Measurements from ENCODE around the gene PFDN6. TPM values are rescaled to one million over a fixed set of nuclear protein-coding genes. Genes with fewer than 3 reads are reported as not detected.

The PFDN6 gene
- total RNA-seq, 4 donors from 2014 or later, result 13.6 to 33.5 (median 21.6) TPM

- H3K4me3 ChIP-seq, result no peak overlapping the region
- intact Hi-C loops (cut with DNase I; ENCODE audit: low total_unique reads), result no loop called here
- no peak for DNase-seq
- H3K4me1 ChIP-seq, result peaks cover 6 to 16% of the 10 kb centered on the region in 2 donors
- TF ChIP-seq CTCF (IDR thresholded peaks at IDR 0.05) (no peak), POLR2A (IDR thresholded peaks at IDR 0.05) (no peak)
- no peaks in the 10 kb centered on the region for H3K36me3 ChIP-seq
- no peaks in the 10 kb centered on the region for H3K9me3 ChIP-seq
- no peaks in the 10 kb centered on the region for H3K27me3 ChIP-seq
- peak overlapping the region; percentile 89 to 90 for H3K27ac ChIP-seq
Measured at GRCh38 chr6:33319939-33320314, 30.5 kb downstream of the PFDN6 start.

- Histone ChIP-seq H3K4me3 (no peak overlapping the region), H3K36me3 (no peaks in the 10 kb centered on the region), H3K4me1 (peaks cover 6 to 16% of the 10 kb centered on the region in 2 donors), H3K27ac (peak overlapping the region; percentile 89 to 90), H3K9me3 (no peaks in the 10 kb centered on the region), H3K27me3 (no peaks in the 10 kb centered on the region)
- peak; percentile 86 for DNase-seq
- TF ChIP-seq POLR2A (IDR thresholded peaks at IDR 0.05), result no peak
- no peak for TF ChIP-seq CTCF (IDR thresholded peaks at IDR 0.05)
- intact Hi-C loops (cut with DNase I; ENCODE audit: low total_unique reads), result no loop called here
Measured at GRCh38 chr6:33320315-33321181, 31.1 kb downstream of the PFDN6 start.

GRCh38 chr6:33321227-33321626 lies 31.8 kb downstream of the PFDN6 start:
- Histone ChIP-seq H3K27me3 (no peaks in the 10 kb centered on the region), H3K36me3 (no peaks in the 10 kb centered on the region), H3K4me3 (no peak overlapping the region), H3K27ac (peak overlapping the region; percentile 89 to 90), H3K4me1 (peaks cover 6 to 16% of the 10 kb centered on the region in 2 donors), H3K9me3 (no peaks in the 10 kb centered on the region)
- intact Hi-C loops (cut with DNase I; ENCODE audit: low total_unique reads), result no loop called here
- TF ChIP-seq POLR2A (IDR thresholded peaks at IDR 0.05), result no peak
- no peak for TF ChIP-seq CTCF (IDR thresholded peaks at IDR 0.05)
- peak in 1 of 2 donors; percentile 23 for DNase-seq

GRCh38 chr6:33323623-33323948 lies 34.2 kb downstream of the PFDN6 start:
- Histone ChIP-seq H3K36me3 (no peaks in the 10 kb centered on the region), H3K9me3 (no peaks in the 10 kb centered on the region), H3K27me3 (no peaks in the 10 kb centered on the region), H3K4me1 (peaks cover 6 to 16% of the 10 kb centered on the region in 2 donors), H3K4me3 (peak overlapping the region; percentile 82 to 91), H3K27ac (peak overlapping the region; percentile 89 to 90)
- no peak for DNase-seq
- intact Hi-C loops (cut with DNase I; ENCODE audit: low total_unique reads), result no loop called here
- TF ChIP-seq CTCF (IDR thresholded peaks at IDR 0.05) (no peak), POLR2A (IDR thresholded peaks at IDR 0.05) (no peak)

GRCh38 chr6:33324125-33324524 lies 34.7 kb downstream of the PFDN6 start:
- TF ChIP-seq CTCF (IDR thresholded peaks at IDR 0.05) (no peak), POLR2A (IDR thresholded peaks at IDR 0.05) (no peak)
- peak overlapping the region; percentile 89 to 90 for H3K27ac ChIP-seq
- H3K4me1 ChIP-seq, result peaks cover 6 to 16% of the 10 kb centered on the region in 2 donors
- no peaks in the 10 kb centered on the region for H3K9me3 ChIP-seq
- intact Hi-C loops (cut with DNase I; ENCODE audit: low total_unique reads), result no loop called here
- H3K36me3 ChIP-seq, result no peaks in the 10 kb centered on the region
- no peak for DNase-seq
- H3K27me3 ChIP-seq, result no peaks in the 10 kb centered on the region
- peak overlapping the region in 1 of 2 donors; percentile 91 for H3K4me3 ChIP-seq

Data from uterus (tissue), 4 donors.